ENCODE measurements around the gene RCAN2. TPM values are rescaled to one million over a fixed set of nuclear protein-coding genes. Genes with fewer than 3 reads are reported as not detected.

The RCAN2 gene
- total and polyA plus RNA-seq, 7 donors = 2.6 to 108 (median 20.0) TPM

GRCh38 chr6:46451343-46451742, 39.9 kb downstream of the RCAN2 start:
- H3K9me3 ChIP-seq = peaks cover 25% of the 10 kb centered on the region
- TF ChIP-seq, protein P1, sequence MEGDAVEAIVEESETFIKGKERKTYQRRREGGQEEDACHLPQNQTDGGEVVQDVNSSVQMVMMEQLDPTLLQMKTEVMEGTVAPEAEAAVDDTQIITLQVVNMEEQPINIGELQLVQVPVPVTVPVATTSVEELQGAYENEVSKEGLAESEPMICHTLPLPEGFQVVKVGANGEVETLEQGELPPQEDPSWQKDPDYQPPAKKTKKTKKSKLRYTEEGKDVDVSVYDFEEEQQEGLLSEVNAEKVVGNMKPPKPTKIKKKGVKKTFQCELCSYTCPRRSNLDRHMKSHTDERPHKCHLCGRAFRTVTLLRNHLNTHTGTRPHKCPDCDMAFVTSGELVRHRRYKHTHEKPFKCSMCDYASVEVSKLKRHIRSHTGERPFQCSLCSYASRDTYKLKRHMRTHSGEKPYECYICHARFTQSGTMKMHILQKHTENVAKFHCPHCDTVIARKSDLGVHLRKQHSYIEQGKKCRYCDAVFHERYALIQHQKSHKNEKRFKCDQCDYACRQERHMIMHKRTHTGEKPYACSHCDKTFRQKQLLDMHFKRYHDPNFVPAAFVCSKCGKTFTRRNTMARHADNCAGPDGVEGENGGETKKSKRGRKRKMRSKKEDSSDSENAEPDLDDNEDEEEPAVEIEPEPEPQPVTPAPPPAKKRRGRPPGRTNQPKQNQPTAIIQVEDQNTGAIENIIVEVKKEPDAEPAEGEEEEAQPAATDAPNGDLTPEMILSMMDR (IDR thresholded peaks at IDR 0.05) = no peak
- intact Hi-C loops (cut with DNase I) = no loop called here
- H3K27ac ChIP-seq = no peak overlapping the region
- peaks cover 3% of the 10 kb centered on the region for H3K4me1 ChIP-seq
- no peak for DNase-seq
- H3K27me3 ChIP-seq (ENCODE audit: insufficient read depth in 3 of 3, low read length in 2 of 3) = no peaks in the 10 kb centered on the region
- 74 to 85% (median 83%) methylated on average over 4 of the region's 4 CpGs for WGBS, 3 donors
- no peak overlapping the region for H3K4me3 ChIP-seq
- no peak for ATAC-seq
- no peaks in the 10 kb centered on the region for H3K36me3 ChIP-seq (ENCODE audit: insufficient read depth in 1 of 2, low read depth in 1 of 2)

DNA sequence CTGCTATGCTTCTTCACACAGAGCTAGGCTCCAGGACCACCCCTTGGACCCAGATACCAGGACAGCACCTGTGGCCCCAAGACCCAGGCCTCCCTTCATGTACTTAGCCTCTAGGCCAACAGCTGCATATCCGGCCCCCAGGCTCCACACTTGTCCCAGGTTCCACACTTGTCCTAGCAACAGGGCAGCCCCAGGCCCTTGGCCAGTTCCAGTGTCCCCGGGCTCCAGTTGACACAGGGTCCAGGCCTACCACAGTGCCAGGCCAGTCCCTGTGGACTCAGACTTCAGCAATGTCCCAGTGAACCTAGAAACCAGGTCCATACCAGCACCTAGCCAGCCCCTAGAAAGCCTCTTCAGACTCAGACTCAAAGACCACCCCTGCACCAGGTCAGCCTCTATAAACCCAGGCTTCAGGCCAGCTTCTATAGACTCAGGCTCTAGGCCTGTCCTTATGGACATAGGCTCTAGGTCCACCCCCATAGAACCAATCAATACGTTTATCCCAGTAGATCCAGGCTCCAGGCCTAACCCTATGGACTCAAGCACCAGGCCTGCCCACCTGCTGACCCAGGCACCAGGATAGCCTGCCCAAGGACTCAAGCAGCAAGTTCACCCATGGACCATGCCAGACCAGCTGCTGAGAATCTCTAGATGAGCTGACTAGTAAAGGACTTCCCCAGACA, 46.3 kb downstream of the RCAN2 start:
- Histone ChIP-seq H3K27ac (no peak overlapping the region), H3K4me3 (no peak overlapping the region), H3K9me3 (peaks cover 27% of the 10 kb centered on the region), H3K27me3 (ENCODE audit: insufficient read depth in 3 of 3, low read length in 2 of 3) (no peaks in the 10 kb centered on the region), H3K36me3 (ENCODE audit: insufficient read depth in 1 of 2, low read depth in 1 of 2) (no peaks in the 10 kb centered on the region), H3K4me1 (peaks cover 18% of the 10 kb centered on the region)
- no peak for ATAC-seq
- WGBS, 3 donors = 77 to 94% (median 91%) methylated on average over 3 of the region's 3 CpGs
- TF ChIP-seq, protein P1 (IDR thresholded peaks at IDR 0.05) = no peak
- no peak for DNase-seq
- intact Hi-C loops (cut with DNase I) = no loop called here

- H3K27ac ChIP-seq = no peak overlapping the region
- H3K27me3 ChIP-seq (ENCODE audit: insufficient read depth in 3 of 3, low read length in 2 of 3) = no peaks in the 10 kb centered on the region
- intact Hi-C loops (cut with DNase I) = no loop called here
- 66 to 81% (median 67%) methylated on average over 3 of the region's 3 CpGs for WGBS, 3 donors
- H3K4me3 ChIP-seq = no peak overlapping the region
- TF ChIP-seq, protein P1 (IDR thresholded peaks at IDR 0.05) = no peak
- H3K4me1 ChIP-seq = peaks cover 29% of the 10 kb centered on the region
- no peaks in the 10 kb centered on the region for H3K36me3 ChIP-seq (ENCODE audit: insufficient read depth in 1 of 2, low read depth in 1 of 2)
- DNase-seq = no peak
- peaks cover 16% of the 10 kb centered on the region for H3K9me3 ChIP-seq
- peak in 2 of 4 donors; percentile 65 to 84 for ATAC-seq
These were observed 47.6 kb downstream of the RCAN2 start for GRCh38 chr6:46443623-46444022.

DNA sequence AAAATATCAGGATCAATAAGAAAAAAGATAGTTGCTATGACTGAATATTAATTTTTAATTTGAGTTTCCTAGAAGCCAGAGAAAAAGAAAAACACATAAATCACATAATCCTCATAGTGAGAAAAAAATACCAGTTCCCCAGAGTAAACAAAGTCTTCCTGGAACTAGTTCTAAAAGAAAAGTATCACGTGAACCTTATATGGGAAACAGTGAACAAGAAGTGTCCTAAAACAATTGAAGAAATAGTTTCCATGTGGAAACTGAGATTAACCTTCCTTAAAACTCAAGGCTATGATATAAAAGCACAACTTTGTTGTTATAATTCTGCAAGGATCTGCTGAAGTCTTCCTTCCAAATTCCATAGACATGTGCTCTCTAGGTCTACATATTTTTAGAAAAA, 50.6 kb downstream of the RCAN2 start:
- intact Hi-C loops (cut with DNase I) = no loop called here
- Histone ChIP-seq H3K4me3 (no peak overlapping the region), H3K36me3 (ENCODE audit: insufficient read depth in 1 of 2, low read depth in 1 of 2) (no peaks in the 10 kb centered on the region), H3K27ac (no peak overlapping the region), H3K4me1 (peaks cover 42% of the 10 kb centered on the region), H3K9me3 (peaks cover 3% of the 10 kb centered on the region), H3K27me3 (ENCODE audit: insufficient read depth in 3 of 3, low read length in 2 of 3) (no peaks in the 10 kb centered on the region)
- 27 to 41% (median 39%) methylated on average over 1 of the region's 1 CpG for WGBS, 3 donors
- ATAC-seq (no peak), DNase-seq (no peak)
- TF ChIP-seq, protein P1 (IDR thresholded peaks at IDR 0.05) = no peak

- 8 to 33% (median 15%) methylated on average over 2 of the region's 2 CpGs for WGBS, 3 donors
- ATAC-seq (no peak), DNase-seq (no peak)
- H3K27ac ChIP-seq = no peak overlapping the region
- H3K36me3 ChIP-seq (ENCODE audit: insufficient read depth in 1 of 2, low read depth in 1 of 2) = no peaks in the 10 kb centered on the region
- TF ChIP-seq, protein P1 (IDR thresholded peaks at IDR 0.05) = no peak
- intact Hi-C loops (cut with DNase I) = no loop called here
- no peak overlapping the region for H3K4me3 ChIP-seq
- H3K9me3 ChIP-seq = no peaks in the 10 kb centered on the region
- H3K27me3 ChIP-seq (ENCODE audit: insufficient read depth in 3 of 3, low read length in 2 of 3) = no peaks in the 10 kb centered on the region
- H3K4me1 ChIP-seq = peaks cover 42% of the 10 kb centered on the region
These were observed 51.1 kb downstream of the RCAN2 start for GRCh38 chr6:46440141-46440540.

Measured in psoas muscle (tissue), 8 donors.